ENCODE data around the gene RBPJ. TPM values are rescaled to one million over a fixed set of nuclear protein-coding genes. Genes with fewer than 3 reads are reported as not detected.

The RBPJ gene
- total and polyA plus RNA-seq, 12 donors: 10.1 to 59.1 (median 38.1) TPM

- DNase-seq: no peak
- WGBS, 2 donors: 56 to 82% methylated on average over 3 of the region's 3 CpGs
- no peak for TF ChIP-seq CTCF (IDR thresholded peaks at IDR 0.05)
- Histone ChIP-seq H3K4me1 (no peaks in the 10 kb centered on the region), H3K27ac (no peak overlapping the region), H3K36me3 (no peaks in the 10 kb centered on the region), H3K4me3 (no peak overlapping the region), H3K27me3 (peaks cover 0 to 7% (median 4%) of the 10 kb centered on the region in 7 donors), H3K9me3 (no peaks in the 10 kb centered on the region)
- intact Hi-C loops (cut with DNase I): no loop called here
- no peak for ATAC-seq
Observed at GRCh38 chr4:26482508-26483462, 162.0 kb downstream of the RBPJ start.

- H3K9me3 ChIP-seq: no peaks in the 10 kb centered on the region
- no peak overlapping the region for H3K27ac ChIP-seq
- H3K4me1 ChIP-seq: no peaks in the 10 kb centered on the region
- H3K36me3 ChIP-seq: no peaks in the 10 kb centered on the region
- intact Hi-C loops (cut with DNase I): no loop called here
- TF ChIP-seq CTCF (IDR thresholded peaks at IDR 0.05): no peak
- 14 to 24% methylated on average over 2 of the region's 2 CpGs for WGBS, 2 donors
- peaks cover 0 to 19% (median 6%) of the 10 kb centered on the region in 7 donors for H3K27me3 ChIP-seq
- H3K4me3 ChIP-seq: no peak overlapping the region
- no peak for ATAC-seq
- no peak for DNase-seq
Observed at GRCh38 chr4:26484032-26484515, 163.3 kb downstream of the RBPJ start.

GRCh38 chr4:26484516-26484915, 163.7 kb downstream of the RBPJ start:
- no peak overlapping the region for H3K27ac ChIP-seq
- no peaks in the 10 kb centered on the region for H3K36me3 ChIP-seq
- TF ChIP-seq CTCF (IDR thresholded peaks at IDR 0.05): no peak
- no peak for ATAC-seq
- H3K4me1 ChIP-seq: no peaks in the 10 kb centered on the region
- H3K9me3 ChIP-seq: no peaks in the 10 kb centered on the region
- no peak for DNase-seq
- intact Hi-C loops (cut with DNase I): no loop called here
- 73 to 83% methylated on average over 5 of the region's 5 CpGs for WGBS, 2 donors
- H3K4me3 ChIP-seq: no peak overlapping the region
- peaks cover 0 to 23% (median 7%) of the 10 kb centered on the region in 7 donors for H3K27me3 ChIP-seq

Other genes starting within 250 kb of the RBPJ start
- gene CCKAR, start 169.5 kb downstream of the RBPJ start, total RNA-seq: not detected
- not detected for gene CCKAR, start 169.5 kb downstream of the RBPJ start, polyA plus RNA-seq